ENCODE data around the gene TMBIM4. TPM values are rescaled to one million over a fixed set of nuclear protein-coding genes. Genes with fewer than 3 reads are reported as not detected.

The TMBIM4 gene
- total RNA-seq, 3 donors from 2014 or later: 128 to 325 (median 218) TPM

- Histone ChIP-seq H3K36me3 (no peaks in the 10 kb centered on the region), H3K9me3 (no peaks in the 10 kb centered on the region), H3K27me3 (no peaks in the 10 kb centered on the region), H3K27ac (no peak overlapping the region), H3K4me1 (no peaks in the 10 kb centered on the region), H3K4me3 (no peak overlapping the region)
- no peak for DNase-seq (ENCODE audit: low spot score in 2 of 2)
- intact Hi-C loops (cut with DNase I; ENCODE audit: low total_unique reads): no loop called here
- no peak for TF ChIP-seq POLR2AphosphoS5 (IDR thresholded peaks at IDR 0.05)
- no peak for TF ChIP-seq POLR2A (IDR thresholded peaks at IDR 0.05)
- no peak for TF ChIP-seq CTCF (IDR thresholded peaks at IDR 0.05)
These were observed 51.4 kb downstream of the TMBIM4 start for GRCh38 chr12:66118240-66118891.

GRCh38 chr12:66117242-66117641, 52.6 kb downstream of the TMBIM4 start:
- intact Hi-C loops (cut with DNase I; ENCODE audit: low total_unique reads): no loop called here
- H3K27me3 ChIP-seq: no peaks in the 10 kb centered on the region
- H3K4me1 ChIP-seq: no peaks in the 10 kb centered on the region
- no peaks in the 10 kb centered on the region for H3K36me3 ChIP-seq
- DNase-seq (ENCODE audit: low spot score in 2 of 2): no peak
- H3K27ac ChIP-seq: no peak overlapping the region
- no peaks in the 10 kb centered on the region for H3K9me3 ChIP-seq
- no peak for TF ChIP-seq POLR2AphosphoS5 (IDR thresholded peaks at IDR 0.05)
- no peak for TF ChIP-seq POLR2A (IDR thresholded peaks at IDR 0.05)
- TF ChIP-seq CTCF (IDR thresholded peaks at IDR 0.05): no peak
- H3K4me3 ChIP-seq: no peak overlapping the region

GRCh38 chr12:66115071-66115600, 54.7 kb downstream of the TMBIM4 start:
- Histone ChIP-seq H3K27ac (no peak overlapping the region), H3K9me3 (no peaks in the 10 kb centered on the region), H3K27me3 (no peaks in the 10 kb centered on the region), H3K4me1 (no peaks in the 10 kb centered on the region), H3K4me3 (no peak overlapping the region), H3K36me3 (no peaks in the 10 kb centered on the region)
- intact Hi-C loops (cut with DNase I; ENCODE audit: low total_unique reads): no loop called here
- no peak for DNase-seq (ENCODE audit: low spot score in 2 of 2)
- TF ChIP-seq CTCF (IDR thresholded peaks at IDR 0.05) (no peak), POLR2AphosphoS5 (IDR thresholded peaks at IDR 0.05) (no peak)

GRCh38 chr12:66113471-66113870, 56.3 kb downstream of the TMBIM4 start:
- H3K36me3 ChIP-seq: no peaks in the 10 kb centered on the region
- no peaks in the 10 kb centered on the region for H3K4me1 ChIP-seq
- no peak for DNase-seq (ENCODE audit: low spot score in 2 of 2)
- TF ChIP-seq CTCF (IDR thresholded peaks at IDR 0.05) (no peak), POLR2AphosphoS5 (IDR thresholded peaks at IDR 0.05) (no peak), POLR2A (IDR thresholded peaks at IDR 0.05) (no peak)
- no peak overlapping the region for H3K4me3 ChIP-seq
- no peak overlapping the region for H3K27ac ChIP-seq
- H3K27me3 ChIP-seq: no peaks in the 10 kb centered on the region
- intact Hi-C loops (cut with DNase I; ENCODE audit: low total_unique reads): no loop called here
- H3K9me3 ChIP-seq: no peaks in the 10 kb centered on the region

GRCh38 chr12:66111605-66112004, 58.2 kb downstream of the TMBIM4 start:
- H3K4me1 ChIP-seq: no peaks in the 10 kb centered on the region

More at GRCh38 chr12:66111605-66112004, 58.2 kb downstream of the TMBIM4 start:
- no peak for DNase-seq (ENCODE audit: low spot score in 2 of 2)
- Histone ChIP-seq H3K4me3 (no peak overlapping the region), H3K27ac (no peak overlapping the region), H3K27me3 (no peaks in the 10 kb centered on the region), H3K9me3 (no peaks in the 10 kb centered on the region), H3K36me3 (no peaks in the 10 kb centered on the region)
- TF ChIP-seq POLR2AphosphoS5 (IDR thresholded peaks at IDR 0.05): no peak
- no peak for TF ChIP-seq POLR2A (IDR thresholded peaks at IDR 0.05)
- no peak for TF ChIP-seq CTCF (IDR thresholded peaks at IDR 0.05)
- intact Hi-C loops (cut with DNase I; ENCODE audit: low total_unique reads): no loop called here
